H9 (cell line): ENCODE measurements around the gene RRP12. TPM values are rescaled to one million over a fixed set of nuclear protein-coding genes. Genes with fewer than 3 reads are reported as not detected.

ENCODE experiments used
- DNase-seq: peaks from one replicate; pipeline ENCODE4 v3.0.0-alpha.2; 2017
- H2AFZ ChIP-seq: one replicate; pipeline ENCODE4 v1.6.1; 2013; ENCODE audit warnings: mild to moderate bottlenecking, low read length, control low read depth, moderate library complexity
- H2AK5ac ChIP-seq: 2 replicates; pipeline ENCODE4 v1.6.1; 2013; ENCODE audit warnings: low read length, control low read depth, mixed read lengths; ENCODE audit not compliant: insufficient read length
- H2BK120ac ChIP-seq: one replicate; pipeline ENCODE4 v1.6.1; 2013; ENCODE audit warnings: low read depth, mild to moderate bottlenecking, low read length, control low read depth, inconsistent platforms; ENCODE audit not compliant: poor library complexity, severe bottlenecking
- H2BK12ac ChIP-seq: 2 replicates; pipeline ENCODE4 v1.6.1; 2013; ENCODE audit warnings: low read length, control low read depth, mixed read lengths, low read depth; ENCODE audit not compliant: insufficient read length
- H2BK15ac ChIP-seq: 2 replicates; pipeline ENCODE4 v1.6.1; 2013; ENCODE audit warnings: low read depth, low read length, control low read depth
- H2BK20ac ChIP-seq: one replicate; pipeline ENCODE4 v1.6.1; 2013; ENCODE audit warnings: low read depth, mild to moderate bottlenecking, low read length, control low read depth, inconsistent platforms; ENCODE audit not compliant: poor library complexity, severe bottlenecking
- H2BK5ac ChIP-seq: 2 replicates; pipeline ENCODE4 v1.6.1; 2013; ENCODE audit warnings: low read length, control low read depth, mixed read lengths; ENCODE audit not compliant: insufficient read length
- H3K14ac ChIP-seq: 2 replicates; pipeline ENCODE4 v1.6.1; 2013; ENCODE audit warnings: low read length, control low read depth; ENCODE audit not compliant: insufficient read depth
- H3K18ac ChIP-seq: 2 replicates; pipeline ENCODE4 v1.6.1; 2013; ENCODE audit warnings: low read depth, mild to moderate bottlenecking, mixed read lengths, low read length, control low read depth; ENCODE audit not compliant: insufficient read length
- H3K23ac ChIP-seq: 2 replicates; pipeline ENCODE4 v1.6.1; 2013; ENCODE audit warnings: low read length, control low read depth, mixed read lengths, low read depth; ENCODE audit not compliant: insufficient read length
- H3K23me2 ChIP-seq: 2 replicates; pipeline ENCODE4 v1.6.1; 2013; ENCODE audit warnings: low read depth, mild to moderate bottlenecking, mixed read lengths, low read length, control low read depth; ENCODE audit not compliant: insufficient read length, poor library complexity, severe bottlenecking
- H3K27ac ChIP-seq: 2 replicates; pipeline ENCODE4 v1.5.1; 2013; ENCODE audit warnings: low read length, control low read depth, mixed read lengths, low read depth; ENCODE audit not compliant: insufficient read length
- H3K27me3 ChIP-seq: 2 replicates; pipeline ENCODE4 v1.6.1; 2013; ENCODE audit warnings: low read length, control low read depth, inconsistent platforms; ENCODE audit not compliant: insufficient read depth
- H3K4ac ChIP-seq: 2 replicates; pipeline ENCODE4 v1.6.1; 2013; ENCODE audit warnings: low read depth, mild to moderate bottlenecking, control low read depth, inconsistent platforms, low read length, moderate library complexity
- H3K4me1 ChIP-seq: 2 replicates; pipeline ENCODE4 v1.6.1; 2013; ENCODE audit warnings: low read length, control low read depth, inconsistent platforms; ENCODE audit not compliant: insufficient read depth
- H3K4me2 ChIP-seq: 2 replicates; pipeline ENCODE4 v1.6.1; 2013; ENCODE audit warnings: low read length, control low read depth, mixed read lengths; ENCODE audit not compliant: insufficient read length, insufficient read depth
- H3K56ac ChIP-seq: 2 replicates; pipeline ENCODE4 v1.6.1; 2013; ENCODE audit warnings: low read depth, mild to moderate bottlenecking, mixed read lengths, low read length, control low read depth; ENCODE audit not compliant: insufficient read length
- H3K79me1 ChIP-seq: 2 replicates; pipeline ENCODE4 v1.6.1; 2013; ENCODE audit warnings: low read depth, mild to moderate bottlenecking, moderate library complexity, low read length, control low read depth, inconsistent platforms; ENCODE audit not compliant: insufficient read depth, poor library complexity, severe bottlenecking
- H3K79me2 ChIP-seq: 2 replicates; pipeline ENCODE4 v1.6.1; 2013; ENCODE audit warnings: low read length, control low read depth, inconsistent platforms; ENCODE audit not compliant: insufficient read depth
- H3K9ac ChIP-seq: 2 replicates; pipeline ENCODE4 v1.6.1; 2013; ENCODE audit warnings: low read length, control low read depth, mixed read lengths; ENCODE audit not compliant: insufficient read length; ENCODE audit errors: extremely low read depth
- H3K9me3 ChIP-seq: one replicate; pipeline ENCODE4 v1.6.1; 2013; ENCODE audit warnings: low read depth, low read length, inconsistent platforms; ENCODE audit not compliant: control insufficient read depth
- H3T11ph ChIP-seq: one replicate; pipeline ENCODE4 v1.6.1; 2013; ENCODE audit warnings: mild to moderate bottlenecking, low read length, control low read depth, inconsistent platforms
- H4K20me1 ChIP-seq: one replicate; pipeline ENCODE4 v1.6.1; 2013; ENCODE audit not compliant: control insufficient read depth, insufficient read length, insufficient read depth
- H4K5ac ChIP-seq: 2 replicates; pipeline ENCODE4 v1.6.1; 2013; ENCODE audit warnings: low read depth, mild to moderate bottlenecking, mixed read lengths, low read length, control low read depth; ENCODE audit not compliant: insufficient read length
- H4K8ac ChIP-seq: replicated peaks from 2 replicates; pipeline ENCODE4 v1.6.1; 2013; ENCODE audit warnings: low read length, control low read depth, mixed read lengths, low read depth; ENCODE audit not compliant: insufficient read length
- H4K91ac ChIP-seq: 2 replicates; pipeline ENCODE4 v1.6.1; 2013; ENCODE audit warnings: low read depth, mild to moderate bottlenecking, moderate library complexity, mixed read lengths, low read length, control low read depth; ENCODE audit not compliant: insufficient read length
- H3K27ac Mint-ChIP-seq, 3 experiments: 2 replicates in 2 of 3; 3 replicates in 1 of 3; pipeline ENCODE4 v1.8.0; 2020 to 2021; ENCODE audit warnings: mixed read lengths in 3 of 3, mild to moderate bottlenecking in 1 of 3, moderate library complexity in 1 of 3
- H3K27me3 Mint-ChIP-seq: 2 replicates; pipeline ENCODE4 v1.8.0; 2021; ENCODE audit warnings: low read depth, mild to moderate bottlenecking, moderate library complexity, mixed read lengths
- H3K36me3 Mint-ChIP-seq, 3 experiments: 2 replicates in 2 of 3; 3 replicates in 1 of 3; pipeline ENCODE4 v1.8.0; 2020 to 2021; ENCODE audit warnings: low read depth in 3 of 3, mixed read lengths in 3 of 3; ENCODE audit not compliant: insufficient read depth in 1 of 3
- H3K4me1 Mint-ChIP-seq, 2 experiments: 2 replicates each; pipeline ENCODE4 v1.8.0; 2020; ENCODE audit warnings: mixed read lengths in 2 of 2
- H3K4me3 Mint-ChIP-seq, 2 experiments: 2 replicates in 1 of 2; 3 replicates in 1 of 2; pipeline ENCODE4 v1.8.0; 2020 to 2021; ENCODE audit warnings: mild to moderate bottlenecking in 2 of 2, mixed read lengths in 2 of 2, moderate library complexity in 1 of 2
- H3K9me3 Mint-ChIP-seq, 2 experiments: 2 replicates in 1 of 2; 3 replicates in 1 of 2; pipeline ENCODE4 v1.8.0; 2020; ENCODE audit warnings: mild to moderate bottlenecking in 2 of 2, mixed read lengths in 2 of 2, moderate library complexity in 1 of 2
- WGBS: extraction: QIAGEN DNeasy Blood & Tissue Kit; methylation state at CpG from one replicate; pipeline ENCODE4 v1.1.7; 2013; ENCODE audit warnings: missing lambda C conversion rate, low lambda C conversion rate, mixed read lengths; ENCODE audit not compliant: insufficient read length; ENCODE audit errors: extremely low coverage; 5-methylcytosine and 5-hydroxymethylcytosine counted together
- total RNA-seq: library from RNA; stranded (reverse); gene quantifications from 2 replicates; pipeline ENCODE4 v1.2.1, GENCODE V29; 2021
- TF ChIP-seq, protein P1 (sequence below): fragments of 200-600 bp; sonication (generic); conservative IDR thresholded peaks from 3 replicates; pipeline ENCODE4 v1.8.0; 2021; ENCODE audit warnings: antibody characterized with exemption, mild to moderate bottlenecking

The RRP12 gene
- total RNA-seq, 1 experiment from 2014 or later: 71.6 TPM

DNA sequence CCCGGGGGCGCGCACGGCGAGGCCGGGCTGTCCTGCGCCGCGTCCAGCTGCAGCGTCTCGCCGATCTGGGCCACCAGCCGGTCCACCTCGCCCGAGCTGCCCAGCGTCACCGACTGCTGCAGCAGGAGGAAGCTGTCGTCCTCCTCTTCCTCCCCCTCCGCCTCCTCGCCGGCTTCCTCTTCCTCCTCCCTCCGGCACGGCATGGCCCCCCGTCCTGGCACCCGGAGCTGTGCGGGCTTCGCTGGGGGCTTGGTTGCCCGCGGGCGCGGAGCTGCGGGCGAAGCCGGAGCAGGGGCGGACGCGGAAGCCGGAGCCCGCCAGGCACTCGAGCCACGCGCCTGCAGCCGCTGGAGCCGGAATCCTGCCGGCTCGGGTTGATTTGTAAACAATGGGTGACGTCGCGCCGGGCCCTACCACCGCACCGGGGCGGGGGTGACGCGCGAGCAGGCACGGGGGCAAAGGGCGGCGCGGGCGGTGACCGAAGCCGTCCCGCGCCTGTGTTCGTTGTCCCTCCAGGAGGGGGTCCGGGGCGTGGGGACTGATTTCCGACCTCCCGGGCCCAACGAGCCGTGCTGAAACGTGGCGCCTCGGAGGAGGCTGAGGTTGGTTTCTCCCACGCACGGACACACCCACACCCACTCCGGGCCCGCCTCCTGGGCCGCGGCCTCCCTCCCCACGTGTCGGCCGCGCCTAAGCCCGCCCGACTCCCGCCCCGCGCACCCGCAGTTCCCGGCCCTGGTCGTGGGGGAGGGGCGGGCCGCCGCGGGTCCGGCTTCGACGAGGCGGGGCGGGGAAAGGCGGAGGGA lies 66.6 kb downstream of the RRP12 start, which contains the start of gene FRAT2:
Gene FRAT2 (minus strand): TSS at position 360 of the 806 bp plus-strand sequence. CDS start 157 bp downstream, at position 203.
- H4K20me1 ChIP-seq: peaks cover 3% of the 10 kb centered on the region
- no peak within 1 kb of the TSS for H2BK20ac ChIP-seq
- no peaks in the 10 kb centered on the region; the same call in 1 of the 2 replicates for H3K27me3 Mint-ChIP-seq
- H2BK12ac ChIP-seq: no peak within 1 kb of the TSS
- no peak within 1 kb of the TSS; the same call in 1 of the 2 replicates for H3K4ac ChIP-seq
- H3K9me3 Mint-ChIP-seq: peaks cover 2 to 3% of the 10 kb centered on the region in 2 experiments; a peak in 1 of 5 replicates
- no peak within 1 kb of the TSS for H3K27ac ChIP-seq
- peaks cover 10 to 44% (median 37%) of the 10 kb centered on the region in 3 experiments for H3K36me3 Mint-ChIP-seq
- H2BK120ac ChIP-seq: no peak within 1 kb of the TSS
- peak within 1 kb of the TSS; percentile 99 for H3K14ac ChIP-seq
- peaks cover 15% of the 10 kb centered on the region for H3K4me1 ChIP-seq
- H3K4me1 Mint-ChIP-seq: peaks cover 59 to 65% of the 10 kb centered on the region in 2 experiments
- H2BK15ac ChIP-seq: no peak within 1 kb of the TSS
- no peak within 1 kb of the TSS for H2AFZ ChIP-seq
- peak within 1 kb of the TSS; percentile 78 to 98 (median 92) for H3K27ac Mint-ChIP-seq
- WGBS: no CpG with 5 or more reads among the region's 103 CpGs
- no peak within 1 kb of the TSS for H4K91ac ChIP-seq
- no peak within 1 kb of the TSS for H3T11ph ChIP-seq
- H3K4me3 Mint-ChIP-seq: peak within 1 kb of the TSS; percentile 95 to 96
- H4K5ac ChIP-seq: no peak within 1 kb of the TSS
- H3K23ac ChIP-seq: no peak within 1 kb of the TSS
- H3K4me2 ChIP-seq: peak within 1 kb of the TSS; percentile 80
- H4K8ac ChIP-seq: no peak within 1 kb of the TSS
- H2BK5ac ChIP-seq: no peak within 1 kb of the TSS
- DNase-seq: peak; percentile 92
- peak within 1 kb of the TSS; percentile 97 for H3K18ac ChIP-seq
- peaks cover 4% of the 10 kb centered on the region for H3K79me1 ChIP-seq
- H3K27me3 ChIP-seq: no peaks in the 10 kb centered on the region
- no peak within 1 kb of the TSS for H3K56ac ChIP-seq
- H3K79me2 ChIP-seq: peaks cover 11% of the 10 kb centered on the region; the same call in 1 of the 2 replicates
- no peaks in the 10 kb centered on the region for H3K9me3 ChIP-seq
- peak within 1 kb of the TSS; percentile 77 for H3K9ac ChIP-seq
- H3K23me2 ChIP-seq: peaks cover 20% of the 10 kb centered on the region
- no peak within 1 kb of the TSS for H2AK5ac ChIP-seq
- TF ChIP-seq, protein P1, sequence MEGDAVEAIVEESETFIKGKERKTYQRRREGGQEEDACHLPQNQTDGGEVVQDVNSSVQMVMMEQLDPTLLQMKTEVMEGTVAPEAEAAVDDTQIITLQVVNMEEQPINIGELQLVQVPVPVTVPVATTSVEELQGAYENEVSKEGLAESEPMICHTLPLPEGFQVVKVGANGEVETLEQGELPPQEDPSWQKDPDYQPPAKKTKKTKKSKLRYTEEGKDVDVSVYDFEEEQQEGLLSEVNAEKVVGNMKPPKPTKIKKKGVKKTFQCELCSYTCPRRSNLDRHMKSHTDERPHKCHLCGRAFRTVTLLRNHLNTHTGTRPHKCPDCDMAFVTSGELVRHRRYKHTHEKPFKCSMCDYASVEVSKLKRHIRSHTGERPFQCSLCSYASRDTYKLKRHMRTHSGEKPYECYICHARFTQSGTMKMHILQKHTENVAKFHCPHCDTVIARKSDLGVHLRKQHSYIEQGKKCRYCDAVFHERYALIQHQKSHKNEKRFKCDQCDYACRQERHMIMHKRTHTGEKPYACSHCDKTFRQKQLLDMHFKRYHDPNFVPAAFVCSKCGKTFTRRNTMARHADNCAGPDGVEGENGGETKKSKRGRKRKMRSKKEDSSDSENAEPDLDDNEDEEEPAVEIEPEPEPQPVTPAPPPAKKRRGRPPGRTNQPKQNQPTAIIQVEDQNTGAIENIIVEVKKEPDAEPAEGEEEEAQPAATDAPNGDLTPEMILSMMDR: no peak
